ENCODE data around the gene LOXL3. TPM values are rescaled to one million over a fixed set of nuclear protein-coding genes. Genes with fewer than 3 reads are reported as not detected.

The LOXL3 gene
- total RNA-seq, 2 experiments from 2014 or later, result 0.25 TPM; not detected in 1

- Histone ChIP-seq H3K4me1 (ENCODE audit: insufficient read depth, low read length) (no peaks in the 10 kb centered on the region), H3K27ac (ENCODE audit: low read depth in 1 of 2, low read length in 2 of 2) (no peak overlapping the region), H3K9me3 (ENCODE audit: control insufficient read depth in 1 of 2, insufficient read depth in 1 of 2, low read length in 2 of 2) (no peaks in the 10 kb centered on the region), H3K4me3 (ENCODE audit: low read length) (no peak overlapping the region), H3K27me3 (ENCODE audit: control insufficient read depth in 1 of 2, insufficient read depth in 2 of 2, low read length in 2 of 2) (no peaks in the 10 kb centered on the region), H3K36me3 (ENCODE audit: insufficient read depth, low read length) (peaks cover 56% of the 10 kb centered on the region)
- Mint-ChIP-seq H3K9me3 (no peaks in the 10 kb centered on the region), H3K27ac (no peak overlapping the region), H3K4me1 (ENCODE audit: low read depth) (no peaks in the 10 kb centered on the region), H3K27me3 (no peaks in the 10 kb centered on the region), H3K36me3 (ENCODE audit: low read depth) (peaks cover 61% of the 10 kb centered on the region), H3K4me3 (no peak overlapping the region)
- ATAC-seq (ENCODE audit: poor library complexity), result no peak
- ChIA-PET CTCF (no interaction called here), POLR2A (no interaction called here)
- intact Hi-C loops (cut with DNase I, micrococcal nuclease), result no loop called here
- no peak for TF ChIP-seq CTCF (IDR thresholded peaks at IDR 0.05)
- DNase-seq, result no peak
Observed at GRCh38 chr2:74491648-74492544, 61.8 kb downstream of the LOXL3 start.

GRCh38 chr2:74489906-74490305, 63.8 kb downstream of the LOXL3 start:
- ChIA-PET CTCF (no interaction called here), POLR2A (no interaction called here)
- DNase-seq (no peak), ATAC-seq (ENCODE audit: poor library complexity) (no peak)
- no peaks in the 10 kb centered on the region for H3K9me3 Mint-ChIP-seq
- no peak for TF ChIP-seq CTCF (IDR thresholded peaks at IDR 0.05)
- Histone ChIP-seq H3K27ac (ENCODE audit: low read depth in 1 of 2, low read length in 2 of 2) (no peak overlapping the region), H3K4me3 (ENCODE audit: low read length) (no peak overlapping the region), H3K9me3 (ENCODE audit: control insufficient read depth in 1 of 2, insufficient read depth in 1 of 2, low read length in 2 of 2) (no peaks in the 10 kb centered on the region), H3K4me1 (ENCODE audit: insufficient read depth, low read length) (no peaks in the 10 kb centered on the region), H3K27me3 (ENCODE audit: control insufficient read depth in 1 of 2, insufficient read depth in 2 of 2, low read length in 2 of 2) (no peaks in the 10 kb centered on the region), H3K36me3 (ENCODE audit: insufficient read depth, low read length) (peaks cover 69% of the 10 kb centered on the region)
- intact Hi-C loops (cut with DNase I, micrococcal nuclease), result no loop called here
- H3K27ac Mint-ChIP-seq, result no peak overlapping the region
- no peaks in the 10 kb centered on the region for H3K27me3 Mint-ChIP-seq
- H3K36me3 Mint-ChIP-seq (ENCODE audit: low read depth), result peaks cover 79% of the 10 kb centered on the region
- H3K4me3 Mint-ChIP-seq, result peak overlapping the region; percentile 20
- peaks cover 4% of the 10 kb centered on the region for H3K4me1 Mint-ChIP-seq (ENCODE audit: low read depth)

- DNase-seq (no peak), ATAC-seq (ENCODE audit: poor library complexity) (no peak)
- POLR2A ChIA-PET, result interaction anchor here (0.7 to 0.9 kb wide), 3 partner anchors 15 to 34 kb away, joined by 3 read pairs; partner anchors contain the start of gene INO80B
- intact Hi-C loops (cut with DNase I, micrococcal nuclease), result no loop called here
- Mint-ChIP-seq H3K36me3 (ENCODE audit: low read depth) (peaks cover 78% of the 10 kb centered on the region), H3K4me3 (no peak overlapping the region), H3K4me1 (ENCODE audit: low read depth) (peaks cover 4% of the 10 kb centered on the region), H3K27me3 (no peaks in the 10 kb centered on the region), H3K27ac (no peak overlapping the region), H3K9me3 (no peaks in the 10 kb centered on the region)
- Histone ChIP-seq H3K4me3 (ENCODE audit: low read length) (no peak overlapping the region), H3K36me3 (ENCODE audit: insufficient read depth, low read length) (peaks cover 66% of the 10 kb centered on the region), H3K4me1 (ENCODE audit: insufficient read depth, low read length) (peaks cover 4% of the 10 kb centered on the region), H3K27ac (ENCODE audit: low read depth in 1 of 2, low read length in 2 of 2) (no peak overlapping the region), H3K9me3 (ENCODE audit: control insufficient read depth in 1 of 2, insufficient read depth in 1 of 2, low read length in 2 of 2) (no peaks in the 10 kb centered on the region), H3K27me3 (ENCODE audit: control insufficient read depth in 1 of 2, insufficient read depth in 2 of 2, low read length in 2 of 2) (no peaks in the 10 kb centered on the region)
- no peak for TF ChIP-seq CTCF (IDR thresholded peaks at IDR 0.05)
- CTCF ChIA-PET, result no interaction called here
Observed at GRCh38 chr2:74488643-74489481, 64.9 kb downstream of the LOXL3 start.

Measured in CD4-positive, alpha-beta T cell (primary cell).